ENCODE data around the gene ZSWIM4. TPM values are rescaled to one million over a fixed set of nuclear protein-coding genes. Genes with fewer than 3 reads are reported as not detected.

The ZSWIM4 gene
- total RNA-seq, 1 experiment from 2014 or later, result 8.7 TPM

GRCh38 chr19:13762635-13763235, 32.5 kb upstream of the ZSWIM4 start:
- no peak overlapping the region for H3K4me3 ChIP-seq (ENCODE audit: low read depth in 2 of 2, low read length in 2 of 2)
- BruUV-seq (replicated peaks), result no TSS peak
- ChIA-PET POLR2A (no interaction called here), CTCF (no interaction called here)
- H3K9me3 ChIP-seq (ENCODE audit: control insufficient read depth, insufficient read depth, low read depth, low read length), result no peaks in the 10 kb centered on the region
- H3K4me1 ChIP-seq (ENCODE audit: control insufficient read depth, insufficient read depth, low read length), result 0 out of 2 replicates have a peak, but pooled peaks cover 4% of the 10 kb centered on the region
- H3K27ac ChIP-seq (ENCODE audit: low read length), result no peak overlapping the region
- intact Hi-C loops (cut with micrococcal nuclease; ENCODE audit: unreplicated experiment), result no loop called here
- no peaks in the 10 kb centered on the region for H3K27me3 ChIP-seq (ENCODE audit: control insufficient read depth, insufficient read depth, low read length)
- H3K36me3 ChIP-seq (ENCODE audit: control insufficient read depth, insufficient read depth, low read length), result no peaks in the 10 kb centered on the region
- TF ChIP-seq CTCF (IDR thresholded peaks at IDR 0.05) (no peak), REST (IDR thresholded peaks at IDR 0.05; ENCODE audit: insufficient read depth in 1 of 2, low read depth in 2 of 2, low read length in 1 of 2) (no peak), TCF7L2 (IDR thresholded peaks at IDR 0.05; ENCODE audit: low read depth, low read length) (no peak), SIN3A (IDR thresholded peaks at IDR 0.05; ENCODE audit: borderline replicate concordance, insufficient read depth, low read depth, low read length) (no peak), POLR2AphosphoS5 (IDR thresholded peaks at IDR 0.05; ENCODE audit: low read depth, low read length) (no peak)
- ATAC-seq (no peak), DNase-seq (ENCODE audit: low read depth, low spot score) (no peak)
- in situ Hi-C loops (cut with HindIII; ENCODE audit: low pct_unique_long_range_greater_than_20kb, low sequenced_read_pairs), result no loop called here

- H3K9me3 ChIP-seq (ENCODE audit: control insufficient read depth, insufficient read depth, low read depth, low read length), result no peaks in the 10 kb centered on the region
- no peaks in the 10 kb centered on the region for H3K27me3 ChIP-seq (ENCODE audit: control insufficient read depth, insufficient read depth, low read length)
- DNase-seq (ENCODE audit: low read depth, low spot score), result no peak
- in situ Hi-C loops (cut with HindIII; ENCODE audit: low pct_unique_long_range_greater_than_20kb, low sequenced_read_pairs), result no loop called here
- BruUV-seq (replicated peaks), result no TSS peak
- POLR2A ChIA-PET, result no interaction called here
- intact Hi-C loops (cut with micrococcal nuclease; ENCODE audit: unreplicated experiment), result no loop called here
- no peak overlapping the region for H3K27ac ChIP-seq (ENCODE audit: low read length)
- ATAC-seq, result no peak
- H3K4me3 ChIP-seq (ENCODE audit: low read depth in 2 of 2, low read length in 2 of 2), result no peak overlapping the region
- CTCF ChIA-PET, result no interaction called here
- H3K36me3 ChIP-seq (ENCODE audit: control insufficient read depth, insufficient read depth, low read length), result no peaks in the 10 kb centered on the region
- H3K4me1 ChIP-seq (ENCODE audit: control insufficient read depth, insufficient read depth, low read length), result 0 out of 2 replicates have a peak, but pooled peaks cover 4% of the 10 kb centered on the region
- TF ChIP-seq SIN3A (IDR thresholded peaks at IDR 0.05; ENCODE audit: borderline replicate concordance, insufficient read depth, low read depth, low read length) (no peak), CTCF (IDR thresholded peaks at IDR 0.05) (no peak), POLR2AphosphoS5 (IDR thresholded peaks at IDR 0.05; ENCODE audit: low read depth, low read length) (no peak), TCF7L2 (IDR thresholded peaks at IDR 0.05; ENCODE audit: low read depth, low read length) (no peak)
Measured at GRCh38 chr19:13763265-13763664, 32.0 kb upstream of the ZSWIM4 start.

All from Panc1 (cell line).